AG09319 (cell line): ENCODE data around the gene TSPAN14.

Experiments used
- DNase-seq: peaks from one replicate; pipeline ENCODE4 v3.0.0-alpha.2; 2010; ENCODE audit warnings: low read depth; ENCODE audit errors: extremely low read depth
- CTCF ChIP-seq: IDR thresholded peaks from 2 replicates; pipeline ENCODE4 v1.5.1; 2011; ENCODE audit warnings: low read depth, mild to moderate bottlenecking, inconsistent platforms, low read length, moderate library complexity

TSPAN14 gene

GRCh38 chr10:80452069-80452468 is 2.0 kb upstream of the TSPAN14 start:
- no peak for DNase-seq
- no peak for TF ChIP-seq CTCF

GRCh38 chr10:80452640-80453039 is 1.5 kb upstream of the TSPAN14 start:
- DNase-seq: no peak
- TF ChIP-seq CTCF: no peak

DNA sequence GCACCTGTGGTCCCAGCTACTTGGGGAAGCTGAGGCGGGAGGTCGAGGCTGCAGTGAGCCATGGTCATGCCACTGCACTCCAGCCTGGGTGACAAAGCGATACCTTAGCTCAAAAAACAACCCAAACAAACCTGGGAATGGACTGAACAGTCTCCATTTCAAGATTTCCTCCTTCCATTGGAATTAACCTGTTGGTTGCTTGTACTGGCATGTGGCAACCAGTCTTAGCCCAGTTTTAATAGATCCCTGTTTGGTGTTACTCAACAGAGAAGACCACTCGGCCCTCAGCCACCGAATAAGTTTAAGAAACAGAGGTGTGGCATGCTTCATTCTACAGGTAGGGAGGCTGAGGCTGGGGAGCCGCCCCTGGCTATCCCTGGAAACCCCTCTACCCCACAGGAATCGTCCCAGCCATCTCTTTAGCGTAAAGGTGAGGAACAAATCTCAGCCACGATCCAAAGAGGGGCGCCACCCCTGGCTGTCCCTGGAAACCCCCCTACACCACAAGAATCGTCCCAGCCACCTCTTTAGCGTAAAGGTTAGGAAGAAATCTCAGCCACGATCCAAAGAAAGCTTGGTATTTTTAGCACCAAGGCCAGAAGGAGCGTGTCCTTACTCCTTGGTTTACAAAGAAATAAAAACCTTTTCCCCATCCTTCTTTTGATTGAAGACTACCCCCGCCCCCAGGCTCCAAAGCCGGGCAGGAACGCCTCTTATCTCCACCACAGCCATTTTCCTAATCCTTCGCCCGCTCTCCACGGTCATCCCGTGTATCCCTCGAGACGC is 861 bp upstream of the TSPAN14 start:
- TF ChIP-seq CTCF: no peak
- DNase-seq: no peak

DNA sequence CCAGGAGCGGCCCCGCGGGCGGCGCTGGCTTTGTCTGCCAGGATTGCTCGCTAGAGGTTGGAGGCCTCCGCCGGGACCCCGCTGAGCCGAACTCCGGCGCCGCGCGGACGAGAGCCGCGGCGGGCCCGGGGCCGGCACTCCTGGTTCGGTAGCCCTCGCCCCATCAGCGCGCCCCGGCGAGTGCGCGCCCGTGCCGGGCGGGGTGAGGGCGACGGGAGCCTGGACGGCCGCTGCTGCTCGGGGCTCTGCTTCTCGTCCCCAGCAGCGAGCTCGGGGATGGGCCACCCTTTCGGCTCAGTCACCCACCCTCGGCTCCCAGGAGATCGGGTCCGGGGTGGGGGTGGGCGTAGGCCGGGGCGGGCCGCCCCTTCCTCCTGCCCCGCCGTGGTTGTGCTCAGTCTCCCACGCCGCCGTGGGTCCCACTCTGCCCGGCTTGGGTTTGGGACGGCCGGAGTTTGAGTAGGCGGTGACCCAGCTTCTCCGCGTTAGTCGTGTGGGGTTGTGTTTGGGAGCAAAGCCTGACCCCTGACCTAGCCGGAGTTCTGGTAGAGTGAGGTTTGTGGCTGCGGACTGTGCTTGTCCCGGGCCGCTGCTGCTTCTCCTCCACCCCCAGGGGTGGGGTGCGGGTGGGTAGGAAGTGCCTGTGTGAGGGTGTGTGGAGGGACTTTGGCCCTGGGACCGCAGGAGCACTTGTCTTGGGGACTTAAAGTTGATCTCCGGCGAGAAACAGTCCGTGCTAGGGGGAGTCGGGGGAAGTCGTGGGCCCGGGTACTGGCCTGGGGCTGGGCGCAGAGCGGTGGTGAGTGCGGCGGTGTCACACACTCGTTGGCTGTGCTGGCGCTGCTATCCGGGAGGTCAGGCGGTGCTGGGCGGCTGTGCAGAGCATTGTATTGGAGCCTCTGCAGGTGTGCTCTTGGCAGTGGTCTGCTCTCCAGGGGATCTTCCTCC is 677 bp downstream of the TSPAN14 start:
- no peak for TF ChIP-seq CTCF
- no peak for DNase-seq

GRCh38 chr10:80455461-80456349 is 1.6 kb downstream of the TSPAN14 start:
- no peak for DNase-seq
- TF ChIP-seq CTCF: no peak

- no peak for TF ChIP-seq CTCF
- DNase-seq: no peak
Observed at GRCh38 chr10:80457554-80458262, 3.6 kb downstream of the TSPAN14 start.
